ENCODE measurements around the gene GLCCI1.

GRCh38 chr7:8114175-8114574 lies 145.6 kb downstream of the GLCCI1 start:
- TF ChIP-seq EP300 (IDR thresholded peaks at IDR 0.05) (no peak), POLR2A (IDR thresholded peaks at IDR 0.05; ENCODE audit: low read length) (no peak), CTCF (IDR thresholded peaks at IDR 0.05) (no peak), CHD4 (IDR thresholded peaks at IDR 0.05; ENCODE audit: borderline replicate concordance) (no peak), MAX (IDR thresholded peaks at IDR 0.05) (no peak), NFE2L2 (conservative IDR thresholded peaks at IDR 0.05; ENCODE audit: low read length) (no peak), REST (IDR thresholded peaks at IDR 0.05) (no peak)
